HG03571 (cell line): ENCODE results near the gene KRT36.

Experiments used
- ATAC-seq: cut with Tn5 transposase; IDR thresholded peaks from one replicate; pipeline ENCODE4 v1.9.1; 2021; ENCODE audit not compliant: unreplicated experiment

The KRT36 gene

DNA sequence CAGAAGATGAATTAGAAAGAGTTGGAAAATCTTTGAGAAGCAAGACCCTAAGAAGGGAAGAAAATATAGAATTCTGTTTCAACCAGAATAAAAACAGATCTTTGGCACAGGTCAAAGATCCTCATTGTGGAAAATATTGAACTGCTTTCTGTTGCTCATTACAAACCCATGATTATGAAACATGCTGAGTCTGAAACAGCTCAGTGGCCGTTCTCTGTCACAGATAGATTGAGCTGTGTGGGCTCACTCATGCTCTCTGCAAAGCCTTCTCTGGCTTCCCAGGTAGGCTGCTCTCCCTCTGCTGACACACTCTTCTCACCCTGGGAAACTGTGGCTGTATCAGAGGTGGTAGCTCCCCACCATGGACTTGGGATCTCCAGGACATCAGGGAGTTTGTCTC lies 45.5 kb downstream of the KRT36 start:
- no peak for ATAC-seq

DNA sequence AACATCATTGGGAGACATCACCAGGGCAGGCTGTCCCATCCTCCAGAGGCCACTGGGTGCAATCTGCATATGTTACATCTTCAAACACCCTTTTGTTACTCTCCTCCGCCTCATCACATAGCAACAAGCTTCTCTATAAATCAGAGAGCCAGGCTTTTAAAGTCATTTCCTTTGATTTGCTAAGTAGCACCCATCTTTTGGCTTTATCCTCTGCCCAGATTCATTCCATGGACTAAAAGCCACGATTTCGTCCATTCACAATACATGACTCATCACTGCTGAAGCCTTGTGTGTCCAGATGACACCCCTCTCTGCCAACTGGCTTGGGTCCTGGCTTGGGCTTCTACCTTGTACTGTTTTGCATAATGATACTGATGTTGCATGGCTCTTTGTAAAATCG lies 47.0 kb downstream of the KRT36 start:
- no peak for ATAC-seq

DNA sequence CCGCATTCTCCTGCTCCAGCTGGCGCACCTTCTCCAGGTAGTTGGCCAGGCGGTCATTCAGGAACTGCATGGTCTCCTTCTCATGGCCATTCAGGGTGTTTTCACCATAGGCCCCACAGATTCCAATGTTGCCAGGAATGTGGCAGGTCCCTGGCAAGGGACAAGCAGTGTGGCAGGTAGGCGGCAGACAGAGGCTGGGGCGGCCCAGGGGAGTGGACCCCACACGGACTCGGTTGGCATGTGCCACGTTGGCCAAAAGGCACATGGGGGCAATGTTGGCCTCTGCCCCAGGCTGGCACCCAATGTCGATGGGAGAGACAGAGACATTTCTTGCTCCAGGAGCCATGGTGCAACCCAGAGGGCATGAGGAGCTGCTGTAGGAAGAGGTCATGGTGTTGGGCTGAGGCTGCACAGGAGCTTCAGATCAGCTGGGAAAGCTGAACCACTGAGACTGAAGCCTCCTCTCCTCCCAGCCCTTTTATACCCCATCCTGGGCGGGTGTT lies 49.1 kb downstream of the KRT36 start, which contains the start of gene KRT38:
TSS of gene KRT38 (minus strand) at position 453 of the 503 bp plus-strand sequence. CDS start at position 391, 62 bp downstream.
- ATAC-seq: no peak

DNA sequence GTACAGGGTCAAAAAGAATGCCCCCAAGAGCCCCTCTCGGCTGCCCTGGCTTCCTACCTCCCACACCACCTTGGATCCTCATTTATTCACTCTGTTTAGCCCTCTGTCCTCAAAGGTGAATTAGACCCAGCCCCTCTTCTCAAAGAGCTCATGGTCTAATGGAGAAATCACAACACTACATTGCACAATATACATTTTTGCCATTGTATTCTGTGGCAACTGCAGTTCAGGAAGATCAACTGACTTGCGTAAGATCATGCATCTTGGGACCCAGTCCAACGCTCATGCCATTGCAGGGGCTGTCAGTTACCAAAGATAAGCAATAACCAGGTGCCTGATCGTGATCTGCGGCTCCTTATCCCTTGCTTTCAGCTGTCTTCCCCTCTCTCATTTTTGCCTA lies 50.3 kb downstream of the KRT36 start:
- ATAC-seq: no peak

DNA sequence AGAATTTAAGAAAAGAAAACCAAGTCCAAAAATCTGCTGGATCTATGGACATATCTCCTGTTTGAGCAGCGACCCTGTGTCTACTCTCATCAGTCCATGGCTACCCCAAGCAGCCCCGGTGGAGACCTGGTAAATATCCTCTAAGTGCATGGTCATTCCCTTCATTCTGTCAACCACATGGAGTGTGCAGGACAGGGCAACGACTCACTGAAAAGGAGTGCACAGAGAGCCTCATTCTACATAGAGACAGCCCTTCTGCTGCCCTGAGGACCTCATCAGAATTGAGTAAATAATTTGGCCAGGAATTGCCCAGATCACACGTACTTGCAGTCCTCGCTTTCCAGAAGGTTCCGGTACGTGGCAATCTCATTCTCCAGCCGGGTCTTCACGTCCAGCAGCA lies 51.9 kb downstream of the KRT36 start:
- no peak for ATAC-seq

DNA sequence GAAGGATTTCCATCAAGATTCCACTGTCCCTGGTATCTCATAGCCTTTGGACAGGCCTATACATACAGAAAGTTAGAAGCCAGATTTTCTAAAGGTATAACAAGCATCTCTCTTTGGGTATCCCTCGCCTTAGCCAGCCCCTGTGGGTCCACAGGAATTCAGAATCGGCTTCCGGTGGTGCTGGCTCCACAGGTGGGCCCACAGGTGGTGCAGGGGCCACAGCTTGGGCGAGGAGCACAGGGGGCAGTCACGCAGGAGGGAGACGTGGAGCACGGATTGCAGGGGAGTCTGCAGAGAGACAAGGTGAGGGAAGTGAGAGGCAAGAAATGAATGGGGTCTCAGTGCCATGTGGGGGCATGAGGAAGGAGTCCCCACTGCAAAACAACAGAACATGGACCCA lies 52.5 kb downstream of the KRT36 start:
- ATAC-seq: no peak
